ENCODE results near the gene GGT5. TPM values are rescaled to one million over a fixed set of nuclear protein-coding genes. Genes with fewer than 3 reads are reported as not detected.

Gene GGT5
- total and polyA plus RNA-seq, 2 of the 13 experiments (the other 11 are each of a cell fraction or from before 2014, with no cell fraction given), result 0.69 to 3.1 TPM

GRCh38 chr22:24247564-24248344, 2.9 kb upstream of the GGT5 start (continued):
- TF ChIP-seq PREB (CRISPR knock-in tag; IDR thresholded peaks at IDR 0.05), result no peak
- TF ChIP-seq SETDB1 (CRISPR knock-in tag; IDR thresholded peaks at IDR 0.05; ENCODE audit: borderline replicate concordance), result no peak
- TF ChIP-seq ZBTB34 (CRISPR knock-in tag; IDR thresholded peaks at IDR 0.05), result no peak
- TF ChIP-seq FOXO1 (CRISPR knock-in tag; IDR thresholded peaks at IDR 0.05), result no peak
- no peak for TF ChIP-seq PBX2 (CRISPR knock-in tag; IDR thresholded peaks at IDR 0.05)
- no peak for TF ChIP-seq PRDM4 (CRISPR knock-in tag; IDR thresholded peaks at IDR 0.05; ENCODE audit: borderline replicate concordance)
- TF ChIP-seq ZNF160 (CRISPR knock-in tag; IDR thresholded peaks at IDR 0.05), result no peak
- no peak for TF ChIP-seq TSC22D2 (CRISPR knock-in tag; IDR thresholded peaks at IDR 0.05; ENCODE audit: borderline replicate concordance)
- no peak for TF ChIP-seq ZNF615 (CRISPR knock-in tag; IDR thresholded peaks at IDR 0.05; ENCODE audit: borderline replicate concordance)
- TF ChIP-seq HMGXB4 (CRISPR knock-in tag; IDR thresholded peaks at IDR 0.05; ENCODE audit: borderline replicate concordance in 1 of 2, low read depth in 1 of 2), result peak; percentile 46 to 64; a peak in 1 of 4 replicates
- no peak for TF ChIP-seq CAMTA2 (CRISPR knock-in tag; IDR thresholded peaks at IDR 0.05; ENCODE audit: borderline replicate concordance)
- no peak for TF ChIP-seq NR0B2 (CRISPR knock-in tag; IDR thresholded peaks at IDR 0.05)
- TF ChIP-seq ZNF207 (IDR thresholded peaks at IDR 0.05; ENCODE audit: borderline replicate concordance), result no peak
- TF ChIP-seq CENPX (CRISPR knock-in tag; IDR thresholded peaks at IDR 0.05), result no peak
- peak; percentile 30 for TF ChIP-seq TEAD3 (CRISPR knock-in tag; optimal IDR thresholded peaks at IDR 0.05; ENCODE audit: borderline replicate concordance)
- TF ChIP-seq TFDP1 (CRISPR knock-in tag; IDR thresholded peaks at IDR 0.05; ENCODE audit: borderline replicate concordance), result no peak
- TF ChIP-seq KDM1A (CRISPR knock-in tag; IDR thresholded peaks at IDR 0.05), result no peak
- 0 out of 2 replicates have a peak, but pooled peaks have one; percentile 71 for TF ChIP-seq NRL (CRISPR knock-in tag; IDR thresholded peaks at IDR 0.05; ENCODE audit: borderline replicate concordance)

Measured in HepG2 (cell line).